ENCODE data around the gene ITCH.

The ITCH gene

GRCh38 chr20:34526466-34526865, 163.4 kb downstream of the ITCH start:
- no peak for DNase-seq (ENCODE audit: low read depth in 2 of 2, low spot score in 1 of 2)

- no peak for DNase-seq (ENCODE audit: low read depth in 2 of 2, low spot score in 1 of 2)
These were observed 163.9 kb downstream of the ITCH start for GRCh38 chr20:34527016-34527415.

- DNase-seq (ENCODE audit: low read depth in 2 of 2, low spot score in 1 of 2), result no peak
These were observed 165.8 kb downstream of the ITCH start for GRCh38 chr20:34528921-34529297.

GRCh38 chr20:34529742-34530141, 166.7 kb downstream of the ITCH start:
- no peak for DNase-seq (ENCODE audit: low read depth in 2 of 2, low spot score in 1 of 2)

DNA sequence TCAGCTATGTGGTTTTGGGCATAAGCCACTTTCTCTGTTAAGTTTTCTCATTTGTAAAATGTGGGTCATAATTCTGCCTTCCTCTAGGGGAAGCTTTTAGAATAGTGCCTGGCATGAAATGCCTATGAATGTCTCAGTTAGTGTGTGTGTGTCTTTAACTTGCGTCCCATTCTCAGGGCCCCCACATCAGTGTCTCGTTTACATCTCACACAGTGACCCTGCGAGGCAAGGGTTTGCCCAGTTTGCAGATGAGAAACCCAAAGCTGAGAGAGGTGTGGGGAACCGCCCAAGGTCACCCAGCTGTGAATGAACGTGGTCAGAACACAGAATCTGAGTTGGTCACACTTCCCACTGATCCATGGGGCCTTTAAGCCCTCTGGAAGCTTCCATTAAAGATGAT, 167.3 kb downstream of the ITCH start:
- no peak for DNase-seq (ENCODE audit: low read depth in 2 of 2, low spot score in 1 of 2)

- DNase-seq (ENCODE audit: low read depth in 2 of 2, low spot score in 1 of 2), result no peak
These were observed 168.7 kb downstream of the ITCH start for GRCh38 chr20:34531608-34532265.

DNA sequence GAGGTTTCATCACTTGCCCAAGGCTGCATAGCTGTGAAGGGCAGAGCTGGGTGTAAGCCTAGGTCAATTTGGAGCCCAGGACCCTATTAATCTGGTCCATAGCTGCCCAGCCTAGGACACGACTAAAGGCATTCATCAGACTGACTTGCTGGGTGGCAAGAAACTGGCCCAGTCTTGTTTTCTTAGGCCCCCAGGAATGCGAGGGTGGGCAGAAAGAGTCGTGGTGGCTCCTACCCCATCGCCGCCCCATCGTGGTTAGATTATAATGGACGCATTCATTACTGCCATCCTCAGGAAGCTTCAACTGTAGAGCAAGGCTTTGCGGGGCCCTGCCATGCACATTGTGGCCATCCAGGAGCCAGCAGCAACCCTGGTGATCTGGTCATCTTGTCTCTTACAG, 169.2 kb downstream of the ITCH start:
- no peak for DNase-seq (ENCODE audit: low read depth in 2 of 2, low spot score in 1 of 2)

GRCh38 chr20:34532756-34533155, 169.7 kb downstream of the ITCH start:
- no peak for DNase-seq (ENCODE audit: low read depth in 2 of 2, low spot score in 1 of 2)

- DNase-seq (ENCODE audit: low read depth in 2 of 2, low spot score in 1 of 2), result no peak
These were observed 171.5 kb downstream of the ITCH start for GRCh38 chr20:34534391-34535165.

DNA sequence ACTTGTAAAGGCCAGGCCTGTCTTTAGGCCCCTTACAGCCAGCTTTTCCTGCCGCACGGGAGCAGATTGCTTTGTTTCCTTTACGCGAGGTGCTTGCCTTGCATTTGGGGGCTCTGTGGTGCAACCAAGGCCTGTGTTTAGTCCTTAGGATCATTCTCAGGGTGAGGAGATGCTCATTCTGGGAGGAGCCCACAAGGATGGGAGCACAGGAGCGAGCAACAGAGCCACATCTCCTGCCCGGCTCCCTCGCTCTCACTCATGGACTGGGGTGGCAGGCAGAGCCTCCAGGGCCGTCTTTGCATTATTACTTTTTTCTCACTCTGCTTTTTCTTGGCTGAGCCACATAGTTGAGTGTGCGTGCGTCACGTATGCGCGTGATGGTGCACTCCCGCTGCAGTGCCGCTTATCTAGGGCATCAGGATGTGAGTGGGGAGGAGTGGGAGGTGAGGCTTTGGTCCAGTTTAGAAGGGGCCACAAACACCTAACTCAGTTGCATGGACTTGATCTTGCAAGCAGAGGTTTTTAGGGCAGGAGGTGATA, 172.3 kb downstream of the ITCH start:
- DNase-seq (ENCODE audit: low read depth in 2 of 2, low spot score in 1 of 2), result no peak

GRCh38 chr20:34535857-34536256, 172.8 kb downstream of the ITCH start:
- DNase-seq (ENCODE audit: low read depth in 2 of 2, low spot score in 1 of 2), result no peak

DNA sequence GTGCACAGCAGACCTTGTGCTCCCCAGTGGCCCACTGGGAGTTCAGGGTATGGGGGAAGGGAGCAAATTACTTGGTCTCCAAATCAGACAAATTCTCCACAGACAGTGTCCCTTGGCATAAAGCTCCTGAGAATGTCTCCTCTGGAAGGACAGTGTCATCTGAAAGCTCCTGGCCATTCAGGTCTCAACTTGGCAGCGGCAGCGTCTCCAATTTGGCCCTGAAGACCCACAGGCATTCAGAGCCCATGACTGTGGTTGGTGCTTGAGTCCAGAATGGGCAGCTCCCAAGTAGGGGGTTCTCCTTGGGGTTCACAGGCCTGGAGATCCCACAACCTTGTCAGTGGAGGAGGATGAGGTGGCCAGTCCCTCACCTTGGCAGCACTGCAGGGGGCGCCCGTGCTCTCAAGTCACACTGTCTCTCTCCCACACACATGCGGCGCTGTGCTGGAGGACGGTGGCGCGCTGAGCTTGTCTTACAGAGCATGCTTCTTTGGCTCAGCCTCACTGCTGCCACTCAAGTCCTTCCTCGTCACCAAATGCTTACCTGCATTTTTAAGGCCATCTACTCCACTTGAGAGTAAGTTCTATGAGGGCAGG, 173.8 kb downstream of the ITCH start:
- no peak for DNase-seq (ENCODE audit: low read depth in 2 of 2, low spot score in 1 of 2)

DNA sequence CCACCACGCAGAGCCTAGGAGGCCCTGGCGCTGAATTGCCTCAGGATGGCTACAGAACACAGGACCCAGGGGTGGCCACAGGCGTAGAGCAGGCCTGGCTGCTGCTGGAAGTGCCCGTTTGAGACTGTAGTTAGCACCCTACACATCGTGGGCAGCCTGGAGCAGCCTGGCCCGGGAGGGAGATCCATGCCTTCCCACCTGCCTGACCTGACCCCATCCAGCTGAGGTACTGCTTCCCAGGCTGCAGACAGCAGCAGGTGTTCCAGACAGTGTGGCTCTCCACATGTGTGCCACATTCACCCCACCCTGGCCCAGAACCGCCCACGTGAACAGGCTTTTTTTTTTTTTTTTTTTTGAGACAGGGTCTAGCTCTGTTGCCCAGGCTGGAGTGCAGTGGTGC, 174.6 kb downstream of the ITCH start:
- DNase-seq (ENCODE audit: low read depth in 2 of 2, low spot score in 1 of 2), result no peak

GRCh38 chr20:34538671-34539123, 175.6 kb downstream of the ITCH start:
- DNase-seq (ENCODE audit: low read depth in 2 of 2, low spot score in 1 of 2), result no peak

- no peak for DNase-seq (ENCODE audit: low read depth in 2 of 2, low spot score in 1 of 2)
These were observed 176.7 kb downstream of the ITCH start for GRCh38 chr20:34539756-34540155.

DNA sequence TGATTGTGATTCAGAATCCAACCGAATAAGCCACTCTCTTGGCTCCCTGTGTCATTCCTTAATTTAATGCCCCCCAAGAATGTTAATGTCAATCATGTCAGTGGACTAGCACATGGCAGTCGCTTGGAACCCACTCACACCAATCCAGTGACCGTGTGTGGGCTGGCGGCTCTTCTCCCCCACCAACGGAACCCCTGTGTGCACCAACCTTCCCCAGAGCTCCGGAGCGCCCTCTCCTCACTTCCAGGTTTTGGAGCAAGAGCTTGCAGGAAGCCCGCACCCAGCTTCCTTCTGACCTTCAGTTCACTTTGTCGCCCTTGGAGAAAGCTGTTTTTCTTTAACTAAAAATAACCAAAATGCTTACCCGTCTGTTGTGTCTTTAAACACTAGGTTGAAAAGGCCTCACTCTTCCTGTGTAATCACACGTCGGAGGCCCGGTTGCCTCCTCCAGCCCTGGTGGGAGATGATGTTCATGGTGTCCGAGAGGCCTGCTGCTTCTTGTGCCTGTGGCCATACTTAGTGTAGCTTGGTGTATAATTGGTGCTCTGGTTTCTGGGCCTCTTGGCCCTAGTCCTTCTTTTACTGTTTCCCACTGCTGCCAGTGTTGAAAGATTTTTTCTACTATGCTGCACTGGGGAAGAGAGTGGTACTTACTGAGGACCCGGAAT, 177.7 kb downstream of the ITCH start:
- no peak for DNase-seq (ENCODE audit: low read depth in 2 of 2, low spot score in 1 of 2)

- DNase-seq (ENCODE audit: low read depth in 2 of 2, low spot score in 1 of 2), result no peak
These were observed 178.3 kb downstream of the ITCH start for GRCh38 chr20:34541264-34541901.

DNA sequence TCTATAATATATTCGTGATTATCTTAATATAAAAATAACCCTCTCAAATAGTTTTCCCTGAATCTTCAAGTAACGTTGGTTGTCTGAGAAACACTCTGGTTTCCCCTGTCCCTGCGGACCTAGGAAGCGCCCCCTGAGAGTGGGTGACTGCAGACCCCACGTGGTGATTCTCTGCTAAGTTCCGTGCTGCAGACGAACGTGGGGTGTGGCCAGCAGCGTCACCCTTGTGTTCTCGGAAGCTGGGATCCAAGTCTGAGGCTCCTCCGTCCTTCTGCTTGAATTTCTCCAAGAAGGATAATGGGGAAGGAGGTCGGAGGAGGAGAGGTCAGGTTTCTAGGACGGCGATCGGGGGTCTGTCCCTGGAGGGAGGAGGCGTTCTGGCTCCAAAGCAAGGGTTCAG, 178.8 kb downstream of the ITCH start:
- no peak for DNase-seq (ENCODE audit: low read depth in 2 of 2, low spot score in 1 of 2)

- no peak for DNase-seq (ENCODE audit: low read depth in 2 of 2, low spot score in 1 of 2)
These were observed 179.4 kb downstream of the ITCH start for GRCh38 chr20:34542439-34542838.

DNA sequence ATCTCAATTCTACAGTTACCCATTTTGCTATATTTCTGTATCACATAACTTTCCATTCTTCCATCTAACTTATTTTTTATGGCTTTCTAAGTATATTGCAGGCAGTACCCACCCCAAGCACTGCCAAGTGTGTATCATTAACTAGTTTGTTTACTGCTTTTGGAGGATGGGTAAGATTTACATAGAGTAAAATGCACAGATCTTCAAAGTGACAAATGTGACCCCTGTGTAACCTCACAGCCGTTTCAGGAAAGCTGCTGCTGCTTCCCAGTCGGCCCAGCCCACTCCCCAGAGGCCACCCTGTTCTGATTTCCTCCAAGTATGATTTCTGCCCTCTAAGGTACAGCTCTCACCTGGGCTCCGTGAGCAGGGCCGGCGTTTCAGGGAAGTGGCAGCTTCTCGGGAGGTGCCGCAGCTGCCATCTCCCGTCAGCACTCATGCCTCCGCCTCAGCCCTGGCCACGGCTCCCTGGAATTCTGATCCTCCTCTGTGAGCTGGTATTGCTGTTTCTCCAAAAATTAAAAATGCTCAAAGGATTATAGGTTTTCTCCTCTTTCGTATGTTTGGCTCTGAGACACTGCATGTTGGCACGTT, 180.5 kb downstream of the ITCH start:
- no peak for DNase-seq (ENCODE audit: low read depth in 2 of 2, low spot score in 1 of 2)
